GM12875 (cell line): ENCODE measurements around the gene CYP2A6.

ENCODE experiments used
- H3K4me3 ChIP-seq: one replicate; pipeline ENCODE4 v1.5.1; 2011; ENCODE audit warnings: low read depth, low read length, control low read depth
- CTCF ChIP-seq: IDR thresholded peaks from 2 replicates; pipeline ENCODE4 v1.5.1; 2011; ENCODE audit warnings: low read depth, mild to moderate bottlenecking, control low read depth, inconsistent platforms, low read length, moderate library complexity, borderline replicate concordance; ENCODE audit not compliant: insufficient read depth

The CYP2A6 gene

GRCh38 chr19:40797166-40797962 is 52.9 kb downstream of the CYP2A6 start:
- H3K4me3 ChIP-seq, result no peak overlapping the region
- no peak for TF ChIP-seq CTCF
